Measurements from ENCODE around the gene IL1F10.

IL1F10 gene

DNA sequence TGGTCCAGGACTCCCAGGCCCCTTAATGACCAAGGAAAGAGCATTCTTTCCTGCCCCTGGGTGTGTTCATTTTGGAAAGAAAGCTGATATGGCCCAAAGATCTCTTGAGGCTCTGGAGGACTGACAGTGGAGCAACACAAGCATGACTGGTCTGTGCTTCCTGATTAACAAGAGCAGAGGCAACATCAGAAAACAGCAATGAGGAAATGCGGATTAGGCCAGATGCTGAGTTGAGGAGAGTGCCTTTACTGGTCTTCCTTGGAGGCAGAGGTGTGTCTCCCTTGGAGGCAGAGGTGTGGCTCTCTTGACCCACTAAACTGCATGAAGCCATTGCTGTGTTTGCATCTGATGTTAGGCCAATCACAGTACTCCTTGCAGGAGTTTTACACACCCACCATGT is 35.0 kb upstream of the IL1F10 start:
- H3K9me2 ChIP-seq (replicated peaks; ENCODE audit: control insufficient read depth, low read length), result no peaks in the 10 kb centered on the region
- no peaks in the 10 kb centered on the region for H3K9me3 ChIP-seq (ENCODE audit: control insufficient read depth, insufficient read depth, low read length)
- H3K4me3 ChIP-seq (ENCODE audit: low read length), result no peak overlapping the region
- TF ChIP-seq, protein P1, sequence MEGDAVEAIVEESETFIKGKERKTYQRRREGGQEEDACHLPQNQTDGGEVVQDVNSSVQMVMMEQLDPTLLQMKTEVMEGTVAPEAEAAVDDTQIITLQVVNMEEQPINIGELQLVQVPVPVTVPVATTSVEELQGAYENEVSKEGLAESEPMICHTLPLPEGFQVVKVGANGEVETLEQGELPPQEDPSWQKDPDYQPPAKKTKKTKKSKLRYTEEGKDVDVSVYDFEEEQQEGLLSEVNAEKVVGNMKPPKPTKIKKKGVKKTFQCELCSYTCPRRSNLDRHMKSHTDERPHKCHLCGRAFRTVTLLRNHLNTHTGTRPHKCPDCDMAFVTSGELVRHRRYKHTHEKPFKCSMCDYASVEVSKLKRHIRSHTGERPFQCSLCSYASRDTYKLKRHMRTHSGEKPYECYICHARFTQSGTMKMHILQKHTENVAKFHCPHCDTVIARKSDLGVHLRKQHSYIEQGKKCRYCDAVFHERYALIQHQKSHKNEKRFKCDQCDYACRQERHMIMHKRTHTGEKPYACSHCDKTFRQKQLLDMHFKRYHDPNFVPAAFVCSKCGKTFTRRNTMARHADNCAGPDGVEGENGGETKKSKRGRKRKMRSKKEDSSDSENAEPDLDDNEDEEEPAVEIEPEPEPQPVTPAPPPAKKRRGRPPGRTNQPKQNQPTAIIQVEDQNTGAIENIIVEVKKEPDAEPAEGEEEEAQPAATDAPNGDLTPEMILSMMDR (IDR thresholded peaks at IDR 0.05; ENCODE audit: low read depth, low read length, poor library complexity, severe bottlenecking), result no peak
- no peak for TF ChIP-seq EZH2phosphoT487 (IDR thresholded peaks at IDR 0.05; ENCODE audit: borderline replicate concordance, low read length)
- H3K36me3 ChIP-seq (ENCODE audit: control insufficient read depth, low read length), result no peaks in the 10 kb centered on the region
- no peak overlapping the region for H3K4me2 ChIP-seq (ENCODE audit: low read length)
- no peaks in the 10 kb centered on the region for H3F3A ChIP-seq (ENCODE audit: control insufficient read depth, insufficient read depth)
- H3K27ac ChIP-seq (ENCODE audit: low read depth, low read length), result no peak overlapping the region
- H3K4me1 ChIP-seq (ENCODE audit: control insufficient read depth, low read length), result no peaks in the 10 kb centered on the region
- no peaks in the 10 kb centered on the region for H3K79me2 ChIP-seq (ENCODE audit: control insufficient read depth, low read length)
- H4K20me1 ChIP-seq (ENCODE audit: control insufficient read depth, insufficient read depth, low read depth, low read length), result no peaks in the 10 kb centered on the region
- H3K27me3 ChIP-seq (ENCODE audit: control insufficient read depth, low read length), result peaks cover 26% of the 10 kb centered on the region

DNA sequence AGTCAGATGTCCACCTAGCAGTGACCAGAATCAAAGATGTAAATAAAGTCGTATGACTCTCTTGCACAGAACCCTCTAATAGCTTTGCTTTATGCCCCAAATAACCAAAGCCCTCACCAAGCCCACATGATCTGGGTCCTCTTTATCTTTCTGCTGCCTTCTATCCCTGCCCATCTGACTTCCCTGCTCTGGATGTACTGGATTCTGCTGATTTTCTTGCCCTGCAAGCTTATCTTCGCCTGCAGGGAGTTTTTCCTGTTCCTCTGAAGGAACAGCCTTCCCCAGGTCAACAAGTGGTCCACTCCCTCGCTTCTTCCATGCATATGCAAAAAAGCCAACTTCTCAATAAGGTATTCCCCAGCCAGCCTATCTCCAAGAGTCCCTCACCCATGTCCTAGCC is 33.8 kb upstream of the IL1F10 start:
- H3F3A ChIP-seq (ENCODE audit: control insufficient read depth, insufficient read depth), result no peaks in the 10 kb centered on the region
- no peaks in the 10 kb centered on the region for H3K36me3 ChIP-seq (ENCODE audit: control insufficient read depth, low read length)
- TF ChIP-seq, protein P1 (IDR thresholded peaks at IDR 0.05; ENCODE audit: low read depth, low read length, poor library complexity, severe bottlenecking), result no peak
- TF ChIP-seq EZH2phosphoT487 (IDR thresholded peaks at IDR 0.05; ENCODE audit: borderline replicate concordance, low read length), result no peak
- no peaks in the 10 kb centered on the region for H3K9me2 ChIP-seq (replicated peaks; ENCODE audit: control insufficient read depth, low read length)
- H3K4me2 ChIP-seq (ENCODE audit: low read length), result no peak overlapping the region
- H3K9me3 ChIP-seq (ENCODE audit: control insufficient read depth, insufficient read depth, low read length), result no peaks in the 10 kb centered on the region
- H3K4me1 ChIP-seq (ENCODE audit: control insufficient read depth, low read length), result no peaks in the 10 kb centered on the region
- peaks cover 16% of the 10 kb centered on the region; the same call in 1 of the 2 replicates for H3K27me3 ChIP-seq (ENCODE audit: control insufficient read depth, low read length)
- H3K4me3 ChIP-seq (ENCODE audit: low read length), result no peak overlapping the region
- no peak overlapping the region for H3K27ac ChIP-seq (ENCODE audit: low read depth, low read length)
- H3K79me2 ChIP-seq (ENCODE audit: control insufficient read depth, low read length), result no peaks in the 10 kb centered on the region
- H4K20me1 ChIP-seq (ENCODE audit: control insufficient read depth, insufficient read depth, low read depth, low read length), result no peaks in the 10 kb centered on the region

DNA sequence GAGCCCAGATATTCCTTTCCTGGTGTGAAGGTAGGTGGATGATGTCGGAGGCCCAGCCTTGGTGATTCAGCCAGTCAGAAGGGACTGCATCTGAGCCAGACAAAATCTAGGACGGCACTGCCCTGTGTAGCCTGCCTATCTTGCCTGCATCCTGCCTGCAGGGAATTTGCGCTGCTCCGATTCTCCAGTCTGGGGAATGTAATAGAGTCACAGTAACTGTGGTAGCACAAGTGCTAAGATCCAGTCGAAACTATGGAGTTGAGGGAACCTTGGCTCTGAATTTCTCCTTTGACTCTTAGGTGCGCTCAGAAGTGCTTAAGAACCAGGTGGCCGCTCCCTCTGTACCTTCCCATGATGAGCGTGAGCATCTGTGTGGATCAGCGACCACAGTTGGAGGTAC is 31.0 kb upstream of the IL1F10 start:
- TF ChIP-seq EZH2phosphoT487 (IDR thresholded peaks at IDR 0.05; ENCODE audit: borderline replicate concordance, low read length), result no peak

DNA sequence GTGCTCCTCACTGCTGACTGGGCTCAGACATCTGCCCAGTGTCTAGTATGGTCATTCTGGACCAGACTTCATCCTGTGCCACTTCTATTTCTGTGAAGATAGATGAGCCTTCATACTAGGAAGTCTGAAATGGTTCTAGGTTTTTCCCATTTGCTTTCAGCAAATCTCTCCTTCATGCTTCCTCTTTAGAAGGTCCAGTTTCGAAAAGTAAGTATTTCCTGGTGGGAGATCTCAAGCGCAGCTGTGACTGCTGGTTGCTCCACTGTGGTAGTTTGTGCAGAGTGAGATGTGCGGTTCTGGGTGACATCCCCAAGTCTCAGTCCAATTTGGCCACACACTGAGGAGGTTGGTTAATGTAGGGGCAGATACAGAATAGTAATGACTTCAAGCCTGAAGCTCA is 29.5 kb upstream of the IL1F10 start:
- H3K27me3 ChIP-seq (ENCODE audit: control insufficient read depth, low read length), result peaks cover 4% of the 10 kb centered on the region; the same call in 1 of the 2 replicates

More for the DNA sequence above, 31.0 kb upstream of the IL1F10 start:
- no peaks in the 10 kb centered on the region for H3F3A ChIP-seq (ENCODE audit: control insufficient read depth, insufficient read depth)
- no peak overlapping the region for H3K4me3 ChIP-seq (ENCODE audit: low read length)
- no peaks in the 10 kb centered on the region for H3K36me3 ChIP-seq (ENCODE audit: control insufficient read depth, low read length)
- no peak overlapping the region for H3K27ac ChIP-seq (ENCODE audit: low read depth, low read length)
- H3K4me1 ChIP-seq (ENCODE audit: control insufficient read depth, low read length), result no peaks in the 10 kb centered on the region
- no peaks in the 10 kb centered on the region for H3K9me3 ChIP-seq (ENCODE audit: control insufficient read depth, insufficient read depth, low read length)
- H3K79me2 ChIP-seq (ENCODE audit: control insufficient read depth, low read length), result no peaks in the 10 kb centered on the region
- no peak overlapping the region for H3K4me2 ChIP-seq (ENCODE audit: low read length)
- no peaks in the 10 kb centered on the region for H3K9me2 ChIP-seq (replicated peaks; ENCODE audit: control insufficient read depth, low read length)
- H4K20me1 ChIP-seq (ENCODE audit: control insufficient read depth, insufficient read depth, low read depth, low read length), result no peaks in the 10 kb centered on the region
- H3K27me3 ChIP-seq (ENCODE audit: control insufficient read depth, low read length), result peaks cover 6% of the 10 kb centered on the region; the same call in 1 of the 2 replicates

More for the DNA sequence above, 29.5 kb upstream of the IL1F10 start:
- Histone ChIP-seq H3F3A (ENCODE audit: control insufficient read depth, insufficient read depth) (no peaks in the 10 kb centered on the region), H3K4me2 (ENCODE audit: low read length) (no peak overlapping the region), H3K9me3 (ENCODE audit: control insufficient read depth, insufficient read depth, low read length) (no peaks in the 10 kb centered on the region), H3K27ac (ENCODE audit: low read depth, low read length) (no peak overlapping the region), H3K79me2 (ENCODE audit: control insufficient read depth, low read length) (no peaks in the 10 kb centered on the region), H3K9me2 (replicated peaks; ENCODE audit: control insufficient read depth, low read length) (no peaks in the 10 kb centered on the region), H3K36me3 (ENCODE audit: control insufficient read depth, low read length) (no peaks in the 10 kb centered on the region), H3K4me1 (ENCODE audit: control insufficient read depth, low read length) (no peaks in the 10 kb centered on the region), H3K4me3 (ENCODE audit: low read length) (no peak overlapping the region), H4K20me1 (ENCODE audit: control insufficient read depth, insufficient read depth, low read depth, low read length) (no peaks in the 10 kb centered on the region)
- no peak for TF ChIP-seq EZH2phosphoT487 (IDR thresholded peaks at IDR 0.05; ENCODE audit: borderline replicate concordance, low read length)
- TF ChIP-seq, protein P1 (IDR thresholded peaks at IDR 0.05; ENCODE audit: low read depth, low read length, poor library complexity, severe bottlenecking), result no peak

Data from DOHH2 (cell line).